ENCODE measurements around the gene ZG16B. TPM values are rescaled to one million over a fixed set of nuclear protein-coding genes. Genes with fewer than 3 reads are reported as not detected.
A peak's percentile ranks its signal among the peaks of the same experiment; 100 is the strongest.

Gene ZG16B
- total and polyA plus RNA-seq, 9 donors: 0.28 to 1.8 (median 0.45) TPM; not detected in 3

GRCh38 chr16:2819939-2820835, 9.9 kb upstream of the ZG16B start:
- intact Hi-C loops (cut with DNase I): no loop called here
- Histone ChIP-seq H3K4me3 (no peak overlapping the region), H3K27me3 (no peaks in the 10 kb centered on the region), H3K9me3 (no peaks in the 10 kb centered on the region), H3K27ac (no peak overlapping the region), H3K36me3 (no peaks in the 10 kb centered on the region), H3K4me1 (ENCODE audit: insufficient read depth) (no peaks in the 10 kb centered on the region)
- no peak for TF ChIP-seq EP300 (IDR thresholded peaks at IDR 0.05)
- no peak for TF ChIP-seq CTCF (IDR thresholded peaks at IDR 0.05)
- no peak for TF ChIP-seq POLR2A (IDR thresholded peaks at IDR 0.05)
- peak in 1 of 5 donors; percentile 27 for DNase-seq
- 51 to 68% (median 57%) methylated on average over 16 to 17 of the region's 17 CpGs for WGBS, 3 donors

GRCh38 chr16:2820836-2821486, 9.1 kb upstream of the ZG16B start:
- DNase-seq: peak in 1 of 5 donors; percentile 17
- Histone ChIP-seq H3K9me3 (no peaks in the 10 kb centered on the region), H3K27me3 (no peaks in the 10 kb centered on the region), H3K4me3 (no peak overlapping the region), H3K27ac (no peak overlapping the region), H3K36me3 (no peaks in the 10 kb centered on the region), H3K4me1 (ENCODE audit: insufficient read depth) (no peaks in the 10 kb centered on the region)
- 66 to 72% (median 69%) methylated on average over 14 of the region's 14 CpGs for WGBS, 3 donors
- intact Hi-C loops (cut with DNase I): no loop called here
- TF ChIP-seq POLR2A (IDR thresholded peaks at IDR 0.05) (no peak), CTCF (IDR thresholded peaks at IDR 0.05) (no peak), EP300 (IDR thresholded peaks at IDR 0.05) (no peak)

GRCh38 chr16:2821487-2822157, 8.5 kb upstream of the ZG16B start:
- H3K4me1 ChIP-seq (ENCODE audit: insufficient read depth): no peaks in the 10 kb centered on the region
- H3K27me3 ChIP-seq: no peaks in the 10 kb centered on the region
- no peak for TF ChIP-seq POLR2A (IDR thresholded peaks at IDR 0.05)
- no peak for TF ChIP-seq EP300 (IDR thresholded peaks at IDR 0.05)
- no peak for TF ChIP-seq CTCF (IDR thresholded peaks at IDR 0.05)
- DNase-seq: peak in 1 of 5 donors; percentile 17
- WGBS, 3 donors: 71 to 73% (median 72%) methylated on average over 9 of the region's 9 CpGs
- H3K4me3 ChIP-seq: no peak overlapping the region
- intact Hi-C loops (cut with DNase I): no loop called here
- no peaks in the 10 kb centered on the region for H3K36me3 ChIP-seq
- H3K27ac ChIP-seq: no peak overlapping the region
- H3K9me3 ChIP-seq: no peaks in the 10 kb centered on the region

- intact Hi-C loops (cut with DNase I): no loop called here
- Histone ChIP-seq H3K4me1 (ENCODE audit: insufficient read depth) (no peaks in the 10 kb centered on the region), H3K9me3 (no peaks in the 10 kb centered on the region), H3K4me3 (no peak overlapping the region), H3K27me3 (no peaks in the 10 kb centered on the region), H3K36me3 (no peaks in the 10 kb centered on the region), H3K27ac (no peak overlapping the region)
- WGBS, 3 donors: 57 to 72% (median 60%) methylated on average over 8 of the region's 8 CpGs
- DNase-seq: peak in 1 of 5 donors; percentile 9
- TF ChIP-seq POLR2A (IDR thresholded peaks at IDR 0.05) (no peak), EP300 (IDR thresholded peaks at IDR 0.05) (no peak), CTCF (IDR thresholded peaks at IDR 0.05) (no peak)
Observed at GRCh38 chr16:2822158-2822495, 8.0 kb upstream of the ZG16B start.

Measured in ovary (tissue), 9 donors.